Bronchial smooth muscle cell (primary cell): Measurements from ENCODE around the gene FAS. TPM values are rescaled to one million over a fixed set of nuclear protein-coding genes. Genes with fewer than 3 reads are reported as not detected.

Experiments
- total RNA-seq: library from RNA; depleted of rRNA; stranded (reverse); fragments of >200 nt; gene quantifications from 2 replicates; pipeline ENCODE4 v1.2.1, GENCODE V29; 2014

Gene FAS
- 58.5 and 88.8 TPM in 2 replicates for total RNA-seq

DNA sequence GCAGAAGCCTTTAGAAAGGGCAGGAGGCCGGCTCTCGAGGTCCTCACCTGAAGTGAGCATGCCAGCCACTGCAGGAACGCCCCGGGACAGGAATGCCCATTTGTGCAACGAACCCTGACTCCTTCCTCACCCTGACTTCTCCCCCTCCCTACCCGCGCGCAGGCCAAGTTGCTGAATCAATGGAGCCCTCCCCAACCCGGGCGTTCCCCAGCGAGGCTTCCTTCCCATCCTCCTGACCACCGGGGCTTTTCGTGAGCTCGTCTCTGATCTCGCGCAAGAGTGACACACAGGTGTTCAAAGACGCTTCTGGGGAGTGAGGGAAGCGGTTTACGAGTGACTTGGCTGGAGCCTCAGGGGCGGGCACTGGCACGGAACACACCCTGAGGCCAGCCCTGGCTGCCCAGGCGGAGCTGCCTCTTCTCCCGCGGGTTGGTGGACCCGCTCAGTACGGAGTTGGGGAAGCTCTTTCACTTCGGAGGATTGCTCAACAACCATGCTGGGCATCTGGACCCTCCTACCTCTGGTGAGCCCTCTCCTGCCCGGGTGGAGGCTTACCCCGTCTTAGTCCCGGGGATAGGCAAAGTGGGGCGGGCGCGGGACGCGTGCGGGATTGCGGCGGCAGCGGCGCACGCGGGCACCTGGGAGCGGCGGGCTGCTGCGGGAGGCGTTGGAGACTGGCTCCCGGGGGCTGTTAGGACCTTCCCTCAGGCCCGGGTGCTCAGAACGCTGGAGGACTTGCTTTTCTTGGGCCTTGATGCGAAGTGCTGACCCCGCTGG lies at the start of gene FAS:
Gene FAS (plus strand): TSS at position 415 of the 777 bp plus-strand sequence. CDS start 79 bp downstream, at position 494.

DNA sequence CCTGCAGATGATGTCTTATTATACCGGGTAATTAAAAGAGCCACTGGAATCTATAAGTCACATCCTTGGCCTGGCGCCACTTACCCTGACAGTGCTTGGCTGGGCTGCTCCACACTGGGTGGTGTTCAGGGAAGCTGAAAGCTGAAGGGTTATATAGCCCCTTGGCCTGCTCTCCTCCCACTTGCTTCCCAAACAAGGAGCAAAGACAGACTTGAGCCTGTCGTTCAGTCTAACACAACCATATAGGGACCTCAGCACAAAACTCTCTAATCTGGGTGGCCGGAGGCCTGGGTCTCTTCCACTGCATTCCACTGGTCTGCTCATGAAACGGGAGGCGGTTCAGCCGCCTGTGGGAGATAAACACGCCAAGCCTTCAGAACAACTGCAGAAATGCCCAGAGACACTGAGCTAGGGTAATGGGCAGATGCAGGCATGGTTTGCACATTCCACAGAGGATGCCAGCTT lies 37.9 kb upstream of the FAS start, which contains the start of gene ACTA2:
Gene ACTA2 (minus strand): TSS at position 127 of the 465 bp plus-strand sequence. CDS start 3,843 bp downstream, outside the sequence.

Other genes with a start within 250 kb of the FAS start
- not detected in 2 replicates for gene LIPN, start 230.8 kb upstream of the FAS start, total RNA-seq
- not detected in 2 replicates for gene LIPM, start 188.1 kb upstream of the FAS start, total RNA-seq
- gene ANKRD22, start 139.0 kb upstream of the FAS start, total RNA-seq, result under 0.01 TPM in 1 of 2 replicates, not detected in the other
- gene STAMBPL1, start 110.6 kb upstream of the FAS start, total RNA-seq, result 14.5 and 30.1 TPM in 2 replicates
- gene ACTA2, start 38.0 kb upstream of the FAS start, total RNA-seq, result 53.0 and 99.3 TPM in 2 replicates
- 0.26 and 0.47 TPM in 2 replicates for gene CH25H, start 216.5 kb downstream of the FAS start, total RNA-seq